ENCODE results near the gene AFAP1L2.

Gene AFAP1L2

DNA sequence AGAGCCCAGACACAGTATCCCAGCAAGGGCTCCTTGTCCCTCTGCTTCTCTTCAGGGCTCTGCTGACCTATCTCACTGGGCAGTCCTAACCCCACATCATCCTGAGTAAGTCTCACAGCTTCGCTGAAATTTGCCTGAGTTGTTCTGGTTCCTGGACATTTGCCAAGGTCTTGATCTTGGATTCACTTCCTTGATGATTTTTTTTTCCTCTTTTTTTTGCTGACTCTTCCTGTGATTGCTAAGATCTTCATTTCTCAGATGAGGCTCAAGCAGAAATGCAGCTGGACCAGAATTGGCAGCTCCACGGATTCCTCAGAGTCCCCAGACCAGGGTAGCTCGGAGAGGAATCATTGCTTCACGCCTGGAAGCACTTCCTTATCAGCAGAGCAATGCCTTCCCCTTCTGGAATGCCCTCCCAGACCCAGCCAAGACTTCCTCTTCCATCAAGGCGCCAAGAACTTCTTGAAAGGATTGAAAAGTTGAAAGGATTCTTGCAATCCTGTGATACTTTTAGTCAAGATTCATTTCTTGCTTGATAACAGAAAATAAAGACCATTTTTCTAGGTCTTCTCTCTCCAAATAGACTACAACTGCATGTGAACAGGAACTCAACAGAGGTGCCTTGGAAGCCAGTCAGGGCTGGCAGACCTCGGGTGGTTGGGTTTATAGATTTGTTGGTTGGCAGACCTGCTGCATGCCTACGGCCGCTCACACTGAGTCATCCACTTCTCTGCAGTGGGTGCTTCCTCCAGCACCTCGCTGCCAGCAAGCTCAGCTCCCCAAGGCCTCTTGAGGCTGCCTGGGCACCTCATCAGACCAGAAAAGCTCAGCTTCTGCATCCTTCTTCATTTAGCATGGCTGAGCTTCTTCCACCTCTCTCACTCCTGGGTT, 8.8 kb upstream of the AFAP1L2 start:
- peaks cover 4% of the 10 kb centered on the region for H3K27me3 ChIP-seq (replicated peaks; ENCODE audit: control insufficient read depth, insufficient read depth, low read length, poor library complexity, severe bottlenecking)

DNA sequence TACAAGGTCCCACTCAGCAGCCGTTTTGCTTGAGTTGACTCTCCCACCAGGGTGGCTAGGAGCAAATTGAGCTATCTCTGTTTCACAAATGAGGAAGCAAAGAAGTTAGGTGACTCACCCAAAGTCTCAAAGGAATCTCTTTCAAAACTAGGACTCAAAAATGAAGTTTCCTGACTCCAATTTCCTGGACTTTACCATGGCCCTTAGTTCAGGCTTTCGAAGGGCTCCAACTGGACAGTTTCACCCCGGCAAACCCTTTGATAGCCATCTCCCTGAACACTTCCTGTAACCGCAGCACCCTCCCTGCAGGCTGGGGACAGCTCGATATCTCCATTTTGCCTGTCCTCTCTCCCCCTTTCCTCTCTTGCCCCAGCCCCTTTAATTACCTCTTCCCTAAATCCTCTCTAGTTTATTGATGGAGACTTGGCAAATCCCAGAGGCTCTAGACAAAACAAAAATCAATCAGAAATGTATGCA, 4.7 kb upstream of the AFAP1L2 start:
- H3K9me3 ChIP-seq (ENCODE audit: control insufficient read depth, low read length), result no peaks in the 10 kb centered on the region
- no peak overlapping the region for H3K4me3 ChIP-seq (ENCODE audit: insufficient read depth, low read depth, low read length, poor library complexity, severe bottlenecking)
- H3K36me3 ChIP-seq (ENCODE audit: control insufficient read depth, insufficient read depth, low read length), result no peaks in the 10 kb centered on the region
- H3K4me1 ChIP-seq (ENCODE audit: control insufficient read depth, insufficient read depth, low read length, poor library complexity, severe bottlenecking), result no peaks in the 10 kb centered on the region
- DNase-seq, result no peak
- H3K27me3 ChIP-seq (replicated peaks; ENCODE audit: control insufficient read depth, insufficient read depth, low read length, poor library complexity, severe bottlenecking), result peaks cover 15% of the 10 kb centered on the region
- H3K27ac ChIP-seq (ENCODE audit: insufficient read depth, low read length, poor library complexity, severe bottlenecking), result no peak overlapping the region

More for the DNA sequence above, 8.8 kb upstream of the AFAP1L2 start:
- H3K4me1 ChIP-seq (ENCODE audit: control insufficient read depth, insufficient read depth, low read length, poor library complexity, severe bottlenecking), result no peaks in the 10 kb centered on the region
- H3K36me3 ChIP-seq (ENCODE audit: control insufficient read depth, insufficient read depth, low read length), result no peaks in the 10 kb centered on the region
- H3K4me3 ChIP-seq (ENCODE audit: insufficient read depth, low read depth, low read length, poor library complexity, severe bottlenecking), result no peak overlapping the region
- H3K9me3 ChIP-seq (ENCODE audit: control insufficient read depth, low read length), result no peaks in the 10 kb centered on the region
- no peak overlapping the region for H3K27ac ChIP-seq (ENCODE audit: insufficient read depth, low read length, poor library complexity, severe bottlenecking)
- DNase-seq, result no peak

DNA sequence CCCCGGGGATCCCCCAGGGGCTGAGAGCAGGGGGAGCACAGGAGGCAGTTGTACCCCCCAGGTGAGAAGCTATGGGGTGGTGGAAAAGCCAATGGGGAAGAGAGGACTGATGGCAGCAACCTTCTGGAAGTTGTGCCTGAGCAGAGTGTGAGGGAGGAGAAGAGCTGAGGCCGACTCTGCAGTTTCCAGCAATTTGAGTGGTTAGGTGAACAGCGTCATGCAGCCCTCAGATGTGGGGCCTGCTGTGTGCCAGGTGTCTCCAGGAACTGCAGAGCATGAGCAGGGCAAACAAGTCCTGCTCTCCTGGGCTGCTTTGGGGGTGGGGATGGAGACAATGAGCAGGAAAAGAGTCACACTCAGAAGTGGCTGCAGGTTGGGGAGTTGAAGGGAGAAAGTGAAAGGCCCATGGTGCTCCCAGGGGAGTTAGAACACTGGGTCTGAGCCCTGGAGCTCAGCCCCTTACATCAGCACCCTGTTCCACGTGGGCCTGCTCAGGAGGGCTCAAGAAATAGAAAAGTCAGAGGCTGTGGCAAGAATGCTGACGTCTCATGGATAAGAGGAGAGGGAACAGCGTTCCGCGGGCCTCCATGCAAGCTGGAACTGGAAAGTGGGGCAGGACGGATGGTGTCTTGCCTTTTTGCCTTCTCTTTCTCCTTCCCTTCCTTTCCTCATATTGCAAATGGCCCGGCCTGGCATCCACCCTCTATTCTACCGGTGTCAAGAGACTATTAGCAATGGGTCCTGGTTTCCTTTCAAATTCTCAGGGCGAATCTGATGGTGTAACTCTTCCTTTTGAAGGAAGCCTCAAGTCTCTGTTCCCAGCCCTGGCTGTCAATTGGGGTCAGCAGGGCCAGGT, 4.0 kb upstream of the AFAP1L2 start:
- peaks cover 19% of the 10 kb centered on the region for H3K27me3 ChIP-seq (replicated peaks; ENCODE audit: control insufficient read depth, insufficient read depth, low read length, poor library complexity, severe bottlenecking)
- H3K4me3 ChIP-seq (ENCODE audit: insufficient read depth, low read depth, low read length, poor library complexity, severe bottlenecking), result no peak overlapping the region
- H3K36me3 ChIP-seq (ENCODE audit: control insufficient read depth, insufficient read depth, low read length), result no peaks in the 10 kb centered on the region
- DNase-seq, result no peak
- H3K9me3 ChIP-seq (ENCODE audit: control insufficient read depth, low read length), result no peaks in the 10 kb centered on the region
- no peaks in the 10 kb centered on the region for H3K4me1 ChIP-seq (ENCODE audit: control insufficient read depth, insufficient read depth, low read length, poor library complexity, severe bottlenecking)
- H3K27ac ChIP-seq (ENCODE audit: insufficient read depth, low read length, poor library complexity, severe bottlenecking), result no peak overlapping the region

DNA sequence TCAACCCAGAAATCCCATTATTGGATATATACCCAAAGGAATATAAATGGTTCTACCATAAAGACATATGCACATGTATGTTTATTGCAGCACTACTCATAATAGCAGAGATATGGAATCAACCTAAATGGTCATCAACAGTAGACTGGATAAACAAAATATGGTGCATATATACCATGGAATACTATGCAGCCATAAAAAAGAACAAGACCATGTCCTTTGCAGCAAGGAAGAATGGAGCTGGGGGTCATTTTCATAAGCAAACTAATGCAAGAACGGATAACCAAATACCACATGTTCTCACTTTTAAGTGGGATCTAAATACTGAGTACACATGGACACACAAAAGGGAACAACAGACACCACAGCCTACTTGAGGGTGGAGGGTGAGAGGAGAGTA, 2.2 kb upstream of the AFAP1L2 start:
- Histone ChIP-seq H3K9me3 (ENCODE audit: control insufficient read depth, low read length) (no peaks in the 10 kb centered on the region), H3K4me1 (ENCODE audit: control insufficient read depth, insufficient read depth, low read length, poor library complexity, severe bottlenecking) (no peaks in the 10 kb centered on the region), H3K4me3 (ENCODE audit: insufficient read depth, low read depth, low read length, poor library complexity, severe bottlenecking) (no peak overlapping the region), H3K36me3 (ENCODE audit: control insufficient read depth, insufficient read depth, low read length) (no peaks in the 10 kb centered on the region), H3K27ac (ENCODE audit: insufficient read depth, low read length, poor library complexity, severe bottlenecking) (no peak overlapping the region), H3K27me3 (replicated peaks; ENCODE audit: control insufficient read depth, insufficient read depth, low read length, poor library complexity, severe bottlenecking) (peaks cover 26% of the 10 kb centered on the region)
- DNase-seq, result no peak

DNA sequence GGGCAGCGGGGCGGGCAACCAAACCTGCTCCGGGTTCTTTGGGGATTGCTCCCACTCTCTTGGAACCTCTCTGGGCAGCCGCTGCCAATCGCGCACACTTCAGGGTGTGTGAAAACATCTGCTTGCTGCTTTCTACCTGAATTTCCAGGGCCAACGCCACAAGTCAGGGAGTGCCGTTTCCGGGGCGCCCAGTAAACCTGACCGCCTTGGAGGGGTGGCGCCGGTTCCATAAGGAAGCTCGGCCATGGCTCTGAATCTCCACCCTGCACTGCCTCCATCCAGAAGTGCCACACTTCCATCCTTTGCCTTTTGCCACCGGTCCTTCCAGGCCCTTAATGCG, 679 bp upstream of the AFAP1L2 start:
- H3K27me3 ChIP-seq (replicated peaks; ENCODE audit: control insufficient read depth, insufficient read depth, low read length, poor library complexity, severe bottlenecking), result peaks cover 27% of the 10 kb centered on the region
- no peak for DNase-seq
- H3K36me3 ChIP-seq (ENCODE audit: control insufficient read depth, insufficient read depth, low read length), result no peaks in the 10 kb centered on the region
- H3K9me3 ChIP-seq (ENCODE audit: control insufficient read depth, low read length), result no peaks in the 10 kb centered on the region
- H3K4me1 ChIP-seq (ENCODE audit: control insufficient read depth, insufficient read depth, low read length, poor library complexity, severe bottlenecking), result no peaks in the 10 kb centered on the region
- no peak overlapping the region for H3K4me3 ChIP-seq (ENCODE audit: insufficient read depth, low read depth, low read length, poor library complexity, severe bottlenecking)
- no peak overlapping the region for H3K27ac ChIP-seq (ENCODE audit: insufficient read depth, low read length, poor library complexity, severe bottlenecking)

DNA sequence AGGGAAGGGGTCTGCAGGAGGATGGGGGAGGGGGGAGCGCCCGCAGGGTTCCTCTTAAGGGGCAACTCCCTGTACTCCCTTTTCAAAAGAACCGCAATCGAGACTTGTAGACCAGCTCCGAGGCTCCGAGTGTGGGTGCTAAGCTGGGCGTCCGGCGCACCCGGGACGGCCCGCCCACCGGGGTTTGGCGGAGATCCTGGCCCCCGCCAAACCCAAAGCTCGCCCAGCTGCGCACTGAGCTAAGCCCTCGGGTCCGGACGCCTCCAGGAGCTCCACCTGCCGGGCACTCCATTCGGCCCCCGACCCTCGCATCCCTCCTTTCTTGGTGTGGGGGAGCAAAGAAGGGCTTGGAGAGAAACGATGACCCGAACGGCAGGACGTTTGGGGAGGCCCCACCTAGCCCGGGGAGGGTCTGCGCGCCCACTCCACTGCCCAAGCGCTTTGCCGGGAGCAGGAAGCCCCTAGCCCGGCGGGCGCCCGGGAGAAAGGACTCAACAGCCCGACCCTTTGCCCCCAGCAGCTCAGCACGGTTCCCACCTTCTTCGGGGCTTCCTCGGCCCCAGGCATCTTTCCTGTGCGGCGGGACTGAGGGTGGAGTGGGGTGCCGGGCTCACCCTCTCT, 651 bp downstream of the AFAP1L2 start:
- no peak overlapping the region for H3K27ac ChIP-seq (ENCODE audit: insufficient read depth, low read length, poor library complexity, severe bottlenecking)

DNA sequence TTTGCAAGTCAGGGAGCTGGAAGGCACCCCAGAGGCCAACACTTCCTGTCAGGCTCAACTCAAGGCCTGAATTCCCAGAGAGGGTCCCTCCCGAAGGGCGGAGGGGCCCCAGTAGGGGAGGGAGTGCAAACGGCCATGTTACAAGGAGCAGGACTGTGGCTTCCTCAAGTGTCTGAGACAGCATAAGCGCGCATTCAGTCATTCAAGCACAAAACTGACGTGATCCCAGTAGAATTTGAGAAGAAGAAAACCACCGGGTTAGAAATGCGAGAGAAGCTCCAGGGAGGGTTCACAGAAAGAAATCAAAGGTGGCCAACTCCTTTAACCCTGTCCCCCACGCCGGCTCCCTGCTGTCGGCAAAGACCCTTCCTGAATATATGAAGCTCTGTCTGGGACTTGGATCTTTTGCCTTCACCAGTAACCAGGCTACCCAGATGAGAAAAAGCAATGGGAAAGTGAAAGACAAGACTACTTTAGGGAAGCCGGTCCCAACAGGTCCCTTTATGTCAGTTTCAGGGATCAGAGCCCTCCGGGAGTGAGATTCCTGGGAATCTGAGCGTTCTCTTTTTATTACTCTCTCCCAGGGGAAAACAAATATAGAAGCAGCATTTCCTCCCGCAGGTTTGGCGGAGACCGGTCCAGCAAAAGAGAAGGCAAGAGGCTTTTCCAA, 1.3 kb downstream of the AFAP1L2 start:
- DNase-seq, result no peak
- Histone ChIP-seq H3K4me1 (ENCODE audit: control insufficient read depth, insufficient read depth, low read length, poor library complexity, severe bottlenecking) (no peaks in the 10 kb centered on the region), H3K27me3 (replicated peaks; ENCODE audit: control insufficient read depth, insufficient read depth, low read length, poor library complexity, severe bottlenecking) (peaks cover 26% of the 10 kb centered on the region), H3K9me3 (ENCODE audit: control insufficient read depth, low read length) (no peaks in the 10 kb centered on the region), H3K27ac (ENCODE audit: insufficient read depth, low read length, poor library complexity, severe bottlenecking) (no peak overlapping the region), H3K36me3 (ENCODE audit: control insufficient read depth, insufficient read depth, low read length) (no peaks in the 10 kb centered on the region), H3K4me3 (ENCODE audit: insufficient read depth, low read depth, low read length, poor library complexity, severe bottlenecking) (no peak overlapping the region)

More for the DNA sequence above, 651 bp downstream of the AFAP1L2 start:
- DNase-seq, result no peak
- peaks cover 26% of the 10 kb centered on the region for H3K27me3 ChIP-seq (replicated peaks; ENCODE audit: control insufficient read depth, insufficient read depth, low read length, poor library complexity, severe bottlenecking)
- H3K9me3 ChIP-seq (ENCODE audit: control insufficient read depth, low read length), result no peaks in the 10 kb centered on the region
- no peaks in the 10 kb centered on the region for H3K4me1 ChIP-seq (ENCODE audit: control insufficient read depth, insufficient read depth, low read length, poor library complexity, severe bottlenecking)
- H3K36me3 ChIP-seq (ENCODE audit: control insufficient read depth, insufficient read depth, low read length), result no peaks in the 10 kb centered on the region
- no peak overlapping the region for H3K4me3 ChIP-seq (ENCODE audit: insufficient read depth, low read depth, low read length, poor library complexity, severe bottlenecking)

DNA sequence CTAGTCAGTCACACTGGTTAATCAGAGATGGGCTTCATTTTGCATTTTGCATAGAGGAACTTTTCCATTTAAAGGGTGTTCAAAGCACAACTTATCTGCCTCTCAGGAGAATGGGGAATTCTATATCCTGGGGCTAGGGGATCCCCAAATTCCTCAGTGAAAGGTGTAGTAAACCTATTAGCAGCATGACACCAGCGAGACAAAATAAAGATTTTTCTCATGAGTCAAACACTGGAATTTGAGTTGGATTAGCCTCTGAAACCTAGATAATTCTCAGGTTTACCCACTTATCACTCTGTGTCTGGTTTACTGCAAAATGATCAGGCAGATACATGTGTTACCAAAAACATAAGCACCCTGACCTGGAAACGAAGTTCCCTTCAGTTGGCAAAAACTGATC, 2.1 kb downstream of the AFAP1L2 start:
- DNase-seq, result no peak
- no peaks in the 10 kb centered on the region for H3K9me3 ChIP-seq (ENCODE audit: control insufficient read depth, low read length)
- no peaks in the 10 kb centered on the region for H3K36me3 ChIP-seq (ENCODE audit: control insufficient read depth, insufficient read depth, low read length)
- H3K27me3 ChIP-seq (replicated peaks; ENCODE audit: control insufficient read depth, insufficient read depth, low read length, poor library complexity, severe bottlenecking), result peaks cover 26% of the 10 kb centered on the region
- H3K4me3 ChIP-seq (ENCODE audit: insufficient read depth, low read depth, low read length, poor library complexity, severe bottlenecking), result no peak overlapping the region
- no peak overlapping the region for H3K27ac ChIP-seq (ENCODE audit: insufficient read depth, low read length, poor library complexity, severe bottlenecking)
- no peaks in the 10 kb centered on the region for H3K4me1 ChIP-seq (ENCODE audit: control insufficient read depth, insufficient read depth, low read length, poor library complexity, severe bottlenecking)

DNA sequence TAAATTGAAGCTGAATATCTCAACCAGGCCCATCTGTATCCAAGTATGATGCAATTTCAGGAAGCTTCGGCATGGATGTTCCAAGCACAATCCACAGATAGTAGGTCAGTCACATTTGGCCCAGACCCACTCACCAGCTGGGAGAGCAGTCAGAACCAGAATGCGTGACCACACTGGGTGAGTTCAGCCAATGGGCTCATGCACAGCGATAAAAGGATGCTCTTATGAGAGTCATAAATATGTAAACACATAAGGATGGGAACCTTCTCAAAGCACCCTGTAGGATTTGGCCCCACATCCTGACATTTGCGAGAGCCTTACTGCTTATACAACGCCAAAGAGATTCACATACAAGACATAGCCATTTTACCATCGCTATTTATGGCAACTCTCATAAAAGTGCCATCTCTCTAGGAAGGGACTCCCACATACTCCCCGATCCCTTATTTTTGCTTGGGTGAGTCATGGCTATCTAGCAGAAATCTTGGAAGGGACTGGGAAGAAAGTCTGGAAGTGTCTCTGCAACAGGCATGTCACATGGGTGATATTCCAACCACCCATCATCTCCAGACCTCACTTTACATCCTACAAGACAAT, 3.0 kb downstream of the AFAP1L2 start:
- Histone ChIP-seq H3K4me1 (ENCODE audit: control insufficient read depth, insufficient read depth, low read length, poor library complexity, severe bottlenecking) (no peaks in the 10 kb centered on the region), H3K27me3 (replicated peaks; ENCODE audit: control insufficient read depth, insufficient read depth, low read length, poor library complexity, severe bottlenecking) (peaks cover 26% of the 10 kb centered on the region), H3K9me3 (ENCODE audit: control insufficient read depth, low read length) (no peaks in the 10 kb centered on the region), H3K36me3 (ENCODE audit: control insufficient read depth, insufficient read depth, low read length) (no peaks in the 10 kb centered on the region), H3K27ac (ENCODE audit: insufficient read depth, low read length, poor library complexity, severe bottlenecking) (no peak overlapping the region), H3K4me3 (ENCODE audit: insufficient read depth, low read depth, low read length, poor library complexity, severe bottlenecking) (no peak overlapping the region)
- no peak for DNase-seq
